ENCODE results near the gene UMODL1.

The UMODL1 gene

DNA sequence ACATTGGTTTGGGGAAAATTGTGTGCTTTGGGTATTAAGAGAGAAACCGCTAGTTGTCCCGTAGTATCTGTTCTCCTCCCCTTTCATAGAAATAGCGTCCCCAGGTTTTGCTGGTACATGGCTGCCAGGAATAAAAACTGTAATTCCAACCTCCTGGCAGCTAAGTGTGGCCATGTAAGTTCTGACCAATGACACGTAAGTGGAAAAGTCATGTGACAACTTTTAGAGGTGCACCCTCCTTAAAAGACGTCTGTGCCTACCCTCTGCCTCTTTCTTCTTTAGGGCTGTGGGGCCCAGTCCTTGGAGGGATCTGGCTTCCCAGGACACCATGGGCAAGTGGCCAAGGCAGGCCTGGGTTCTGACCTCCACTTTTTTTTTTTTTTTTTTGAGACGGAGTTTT is 59.3 kb downstream of the UMODL1 start:
- TF ChIP-seq, protein P1, sequence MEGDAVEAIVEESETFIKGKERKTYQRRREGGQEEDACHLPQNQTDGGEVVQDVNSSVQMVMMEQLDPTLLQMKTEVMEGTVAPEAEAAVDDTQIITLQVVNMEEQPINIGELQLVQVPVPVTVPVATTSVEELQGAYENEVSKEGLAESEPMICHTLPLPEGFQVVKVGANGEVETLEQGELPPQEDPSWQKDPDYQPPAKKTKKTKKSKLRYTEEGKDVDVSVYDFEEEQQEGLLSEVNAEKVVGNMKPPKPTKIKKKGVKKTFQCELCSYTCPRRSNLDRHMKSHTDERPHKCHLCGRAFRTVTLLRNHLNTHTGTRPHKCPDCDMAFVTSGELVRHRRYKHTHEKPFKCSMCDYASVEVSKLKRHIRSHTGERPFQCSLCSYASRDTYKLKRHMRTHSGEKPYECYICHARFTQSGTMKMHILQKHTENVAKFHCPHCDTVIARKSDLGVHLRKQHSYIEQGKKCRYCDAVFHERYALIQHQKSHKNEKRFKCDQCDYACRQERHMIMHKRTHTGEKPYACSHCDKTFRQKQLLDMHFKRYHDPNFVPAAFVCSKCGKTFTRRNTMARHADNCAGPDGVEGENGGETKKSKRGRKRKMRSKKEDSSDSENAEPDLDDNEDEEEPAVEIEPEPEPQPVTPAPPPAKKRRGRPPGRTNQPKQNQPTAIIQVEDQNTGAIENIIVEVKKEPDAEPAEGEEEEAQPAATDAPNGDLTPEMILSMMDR (IDR thresholded peaks at IDR 0.05): no peak

DNA sequence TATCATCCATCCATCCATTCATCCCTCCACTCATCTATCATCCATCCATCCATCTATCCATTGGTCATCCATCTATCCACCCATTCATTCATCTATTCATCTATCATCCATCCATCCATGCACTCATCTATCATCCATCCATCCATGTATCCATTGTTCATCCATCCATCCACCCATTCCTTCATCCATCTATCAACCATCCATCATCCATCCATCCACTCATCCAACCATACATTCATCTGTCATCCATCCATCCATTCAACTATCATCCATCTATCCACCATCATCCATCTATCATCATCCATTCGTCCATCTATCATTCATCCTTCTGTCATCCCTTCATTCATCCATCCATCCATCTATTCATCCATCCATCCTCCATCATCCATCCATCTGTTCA is 61.1 kb downstream of the UMODL1 start:
- TF ChIP-seq, protein P1 (IDR thresholded peaks at IDR 0.05): no peak

DNA sequence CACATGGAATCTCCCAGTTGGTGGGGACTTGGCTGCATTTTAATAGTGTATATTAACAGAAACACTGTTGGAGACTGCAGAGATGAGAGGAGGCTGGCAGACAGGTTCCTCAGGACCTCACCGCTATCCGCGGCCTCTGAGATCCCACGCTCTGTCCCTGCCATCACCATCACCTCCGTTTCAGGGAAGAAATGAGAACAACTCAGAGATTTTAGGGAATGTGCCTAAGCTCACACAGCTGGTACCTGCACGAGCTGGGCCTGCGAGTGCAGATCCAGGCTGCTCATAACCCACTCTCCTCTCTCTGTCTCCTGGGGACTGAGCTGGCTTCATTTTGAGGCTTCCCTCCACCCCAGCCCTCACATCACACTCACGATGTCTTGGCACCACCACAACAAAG is 62.0 kb downstream of the UMODL1 start:
- TF ChIP-seq, protein P1 (IDR thresholded peaks at IDR 0.05): no peak

DNA sequence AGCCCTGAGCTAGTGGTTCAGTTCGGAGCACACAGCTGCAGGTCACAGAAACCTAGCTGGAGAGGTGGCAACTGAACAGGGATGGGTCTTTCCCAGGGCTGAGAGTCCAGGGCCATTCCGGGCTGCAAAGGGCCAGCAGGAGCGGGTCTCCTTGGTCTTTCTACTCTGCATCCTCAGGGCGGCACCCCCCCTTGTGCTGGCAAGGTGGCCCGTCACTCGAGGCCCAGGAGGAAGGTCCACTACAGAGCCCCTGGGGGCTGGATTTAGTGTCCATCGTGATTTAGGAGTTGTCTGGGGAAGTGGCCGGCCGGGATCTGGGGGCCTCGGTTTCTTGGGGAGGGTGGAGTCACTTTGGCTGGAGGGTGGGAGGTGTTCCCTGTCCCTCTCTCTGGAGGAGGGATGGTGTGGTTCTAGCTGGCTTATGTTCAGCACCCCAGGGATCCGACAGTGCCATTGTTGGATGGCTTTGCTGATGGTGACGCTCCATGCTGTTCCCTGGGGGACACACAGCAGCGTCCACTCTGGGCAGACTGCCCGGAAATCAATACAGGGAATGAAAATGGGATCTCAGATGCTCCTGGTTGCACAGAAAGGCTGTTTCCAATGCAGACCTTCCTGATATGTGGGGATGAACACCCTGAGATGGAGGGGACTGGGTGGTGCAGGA is 64.4 kb downstream of the UMODL1 start:
- TF ChIP-seq, protein P1 (IDR thresholded peaks at IDR 0.05): no peak

DNA sequence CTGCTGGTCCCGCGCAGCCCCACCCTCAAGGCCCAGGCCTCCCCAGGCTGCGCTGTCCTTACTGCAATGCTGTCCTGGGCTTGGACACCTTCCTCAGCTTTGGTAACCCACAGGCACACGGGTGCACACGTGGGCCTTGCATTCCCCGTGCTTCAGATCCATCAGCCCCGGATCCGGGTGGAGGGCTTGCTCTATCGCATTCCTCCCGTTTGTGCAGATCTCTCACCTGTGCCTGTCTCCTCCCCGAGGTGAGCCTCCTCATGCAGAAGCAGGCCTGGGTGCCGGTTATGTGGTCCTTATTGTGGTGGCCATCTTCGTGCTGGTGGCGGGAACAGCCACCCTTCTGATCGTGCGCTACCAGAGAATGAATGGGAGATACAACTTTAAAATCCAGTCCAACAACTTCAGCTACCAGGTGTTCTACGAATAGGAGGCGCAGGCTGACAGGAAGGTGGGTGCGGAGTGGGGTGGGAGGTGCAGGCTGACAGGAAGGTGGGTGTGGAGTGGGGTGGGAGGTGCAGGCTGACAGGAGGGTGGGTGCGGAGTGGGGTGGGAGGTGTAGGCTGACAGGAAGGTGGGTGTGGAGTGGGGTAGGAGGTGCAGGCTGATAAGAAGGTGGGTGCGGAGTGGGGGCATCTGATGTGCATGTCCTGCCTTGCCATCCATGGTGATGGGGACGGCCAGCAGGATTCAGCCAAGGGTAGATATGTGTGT is 66.2 kb downstream of the UMODL1 start:
- TF ChIP-seq, protein P1 (IDR thresholded peaks at IDR 0.05): no peak

DNA sequence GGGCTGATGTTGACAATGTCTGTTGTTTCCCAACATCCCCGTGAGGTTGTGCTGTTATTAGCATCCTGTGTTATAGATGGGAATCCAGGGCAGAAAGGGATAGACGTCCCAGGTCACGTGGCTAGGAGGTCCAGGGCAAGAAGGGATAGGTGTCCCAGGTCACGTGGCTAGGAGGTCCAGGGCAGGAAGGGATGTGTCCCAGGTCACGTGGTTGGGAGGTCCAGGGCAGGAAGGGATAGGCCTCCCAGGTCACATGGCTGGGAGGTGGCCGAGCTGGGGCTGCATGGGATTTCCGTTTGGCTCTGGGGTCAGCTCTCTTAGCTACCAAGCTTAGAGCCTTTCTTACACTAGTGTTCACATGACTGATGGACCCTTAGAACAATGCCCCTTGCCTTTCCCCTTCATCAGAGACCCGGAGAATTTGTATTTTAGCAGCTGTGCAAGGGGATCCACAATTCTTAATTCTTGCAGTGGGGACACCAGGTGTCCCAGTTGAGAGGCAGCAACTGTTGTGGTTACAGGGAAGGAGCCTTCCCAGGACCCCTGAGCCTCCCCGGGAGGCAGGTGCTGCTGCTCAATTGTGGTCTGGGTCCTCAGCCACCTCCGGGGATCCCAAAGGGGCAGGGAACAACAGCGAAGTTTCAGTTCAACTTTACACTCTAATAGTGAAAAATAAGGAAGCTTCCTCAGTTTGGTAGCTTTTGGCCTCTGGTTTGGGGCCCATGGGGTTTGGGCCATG is 69.2 kb downstream of the UMODL1 start:
- TF ChIP-seq, protein P1 (IDR thresholded peaks at IDR 0.05): no peak

DNA sequence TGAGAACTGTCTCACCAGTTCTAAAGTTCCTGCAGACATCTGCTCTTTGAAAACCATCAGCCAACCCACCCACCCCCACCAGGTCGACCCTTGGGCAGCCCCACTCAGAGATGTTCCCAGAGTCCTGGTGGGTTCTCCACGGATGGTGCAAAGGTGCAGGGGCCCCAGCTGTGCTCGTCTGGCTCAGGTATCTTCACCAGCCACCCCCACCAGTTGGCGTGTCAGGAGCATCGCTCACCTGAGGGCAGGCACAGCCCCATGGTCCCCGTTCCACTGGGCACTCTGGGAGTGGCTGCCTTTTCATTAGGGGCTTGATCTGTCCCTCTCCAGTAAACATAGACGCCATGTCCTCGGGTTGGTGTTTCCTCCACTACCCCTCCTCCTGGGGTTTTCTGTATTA is 70.5 kb downstream of the UMODL1 start:
- TF ChIP-seq, protein P1 (IDR thresholded peaks at IDR 0.05): no peak

Data from LNCAP (cell line).